IPS-11a (cell line): ENCODE results near the gene UBE2O.

ENCODE experiments used
- H3K4me3 ChIP-seq: one replicate; pipeline ENCODE4 v1.5.1; 2013; ENCODE audit warnings: low read depth, low read length, control low read depth

The UBE2O gene

GRCh38 chr17:76452660-76453430, at the start of gene UBE2O:
UBE2O (minus strand) TSS chr17:76453152; CDS start chr17:76453141, 11 bp downstream.
- H3K4me3 ChIP-seq, result peak within 1 kb of the TSS; percentile 75

GRCh38 chr17:76501827-76502307, 48.9 kb upstream of the UBE2O start:
- H3K4me3 ChIP-seq, result peak overlapping the region; percentile 0

- peak within 1 kb of the TSS; percentile 49 for H3K4me3 ChIP-seq
These were observed 48.3 kb upstream of the UBE2O start, which contains the start of gene RHBDF2 for GRCh38 chr17:76501018-76501826. RHBDF2 (minus strand) TSS chr17:76501423; CDS start chr17:76481524, 19,899 bp downstream.

- peak overlapping the region; percentile 49 for H3K4me3 ChIP-seq
These were observed 47.7 kb upstream of the UBE2O start for GRCh38 chr17:76500747-76501017.

GRCh38 chr17:76500074-76500746, 47.3 kb upstream of the UBE2O start:
- H3K4me3 ChIP-seq, result peak overlapping the region; percentile 49

GRCh38 chr17:76499267-76499667, 46.3 kb upstream of the UBE2O start:
- H3K4me3 ChIP-seq, result no peak overlapping the region

- no peak overlapping the region for H3K4me3 ChIP-seq
These were observed 45.9 kb upstream of the UBE2O start for GRCh38 chr17:76498876-76499251.

- H3K4me3 ChIP-seq, result no peak overlapping the region
These were observed 45.3 kb upstream of the UBE2O start for GRCh38 chr17:76497979-76498875.

GRCh38 chr17:76497699-76497978, 44.7 kb upstream of the UBE2O start:
- H3K4me3 ChIP-seq, result no peak overlapping the region

- no peak overlapping the region for H3K4me3 ChIP-seq
These were observed 43.5 kb upstream of the UBE2O start for GRCh38 chr17:76496464-76496863.

- no peak overlapping the region for H3K4me3 ChIP-seq
These were observed 42.9 kb upstream of the UBE2O start for GRCh38 chr17:76495663-76496400.

- H3K4me3 ChIP-seq, result no peak overlapping the region
These were observed 40.7 kb upstream of the UBE2O start for GRCh38 chr17:76493505-76494167.

- no peak overlapping the region for H3K4me3 ChIP-seq
These were observed 40.1 kb upstream of the UBE2O start for GRCh38 chr17:76492989-76493501.

- H3K4me3 ChIP-seq, result no peak overlapping the region
These were observed 39.4 kb upstream of the UBE2O start for GRCh38 chr17:76492123-76492988.

GRCh38 chr17:76491271-76492122, 38.5 kb upstream of the UBE2O start:
- H3K4me3 ChIP-seq, result no peak overlapping the region

GRCh38 chr17:76490112-76490710, 37.3 kb upstream of the UBE2O start:
- H3K4me3 ChIP-seq, result no peak overlapping the region
